ENCODE data around the gene REC114. TPM values are rescaled to one million over a fixed set of nuclear protein-coding genes. Genes with fewer than 3 reads are reported as not detected.

The REC114 gene
- polyA plus RNA-seq, 3 donors: not detected

DNA sequence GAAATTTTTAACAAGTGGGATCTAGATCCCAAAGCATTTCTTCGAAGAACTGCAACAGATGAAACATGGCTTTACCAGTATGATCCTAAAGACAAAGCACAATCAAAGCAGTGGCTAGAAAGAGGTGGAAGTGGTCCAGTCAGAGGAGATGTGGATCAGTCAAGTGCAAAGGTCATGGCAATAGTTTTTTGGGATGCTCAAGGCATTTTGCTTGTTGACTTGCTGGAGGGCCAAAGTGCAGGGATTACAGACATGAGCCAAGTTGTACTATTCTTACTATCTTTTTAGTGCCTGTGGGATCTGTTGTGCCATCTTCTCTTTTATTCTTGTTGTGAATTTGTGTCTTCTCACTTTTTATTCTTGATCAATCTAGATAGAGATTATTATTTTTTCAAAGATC, 82.0 kb downstream of the REC114 start:
- Histone ChIP-seq H3K27me3 (ENCODE audit: control insufficient read depth in 2 of 2, insufficient read depth in 2 of 2, low read length in 2 of 2) (peaks cover 15 to 23% of the 10 kb centered on the region in 2 donors), H3K4me1 (ENCODE audit: control insufficient read depth in 1 of 2, insufficient read depth in 2 of 2, low read length in 2 of 2) (peaks cover 0 to under 1% of the 10 kb centered on the region in 2 donors), H3K27ac (ENCODE audit: low read depth in 1 of 2, low read length in 2 of 2) (no peak overlapping the region), H3K9ac (ENCODE audit: insufficient read depth, low read length, poor library complexity, severe bottlenecking) (no peak overlapping the region), H3K4me2 (replicated peaks; ENCODE audit: extremely low read depth, low read length, poor library complexity, severe bottlenecking) (no peak overlapping the region), H3K9me3 (replicated peaks in 1 of 2; ENCODE audit: control insufficient read depth in 1 of 2, insufficient read depth in 1 of 2, low read length in 2 of 2) (peaks cover 0 to 3% of the 10 kb centered on the region in 2 donors), H4K20me1 (ENCODE audit: insufficient read depth, low read length) (no peaks in the 10 kb centered on the region), H2AFZ (ENCODE audit: insufficient read depth, low read depth, low read length, poor library complexity, severe bottlenecking) (no peak overlapping the region), H3K79me2 (ENCODE audit: insufficient read depth, low read length) (no peaks in the 10 kb centered on the region), H3K4me3 (replicated peaks in 1 of 3; ENCODE audit: low read depth in 2 of 3, low read length in 3 of 3) (no peak overlapping the region), H3K36me3 (replicated peaks in 1 of 2; ENCODE audit: control insufficient read depth in 1 of 2, insufficient read depth in 2 of 2, low read length in 2 of 2) (no peaks in the 10 kb centered on the region)
- Mint-ChIP-seq H3K36me3 (no peaks in the 10 kb centered on the region), H3K27me3 (ENCODE audit: low read depth in 3 of 3) (peaks cover 16 to 21% (median 17%) of the 10 kb centered on the region in 3 donors), H3K9me3 (peaks cover 0 to 14% (median 4%) of the 10 kb centered on the region in 7 donors), H3K4me3 (no peak overlapping the region), H3K27ac (no peak overlapping the region), H3K4me1 (peaks cover 3% of the 10 kb centered on the region)
- DNase-seq: no peak
- intact Hi-C loops (cut with micrococcal nuclease): no loop called here
- TF ChIP-seq, protein P1, sequence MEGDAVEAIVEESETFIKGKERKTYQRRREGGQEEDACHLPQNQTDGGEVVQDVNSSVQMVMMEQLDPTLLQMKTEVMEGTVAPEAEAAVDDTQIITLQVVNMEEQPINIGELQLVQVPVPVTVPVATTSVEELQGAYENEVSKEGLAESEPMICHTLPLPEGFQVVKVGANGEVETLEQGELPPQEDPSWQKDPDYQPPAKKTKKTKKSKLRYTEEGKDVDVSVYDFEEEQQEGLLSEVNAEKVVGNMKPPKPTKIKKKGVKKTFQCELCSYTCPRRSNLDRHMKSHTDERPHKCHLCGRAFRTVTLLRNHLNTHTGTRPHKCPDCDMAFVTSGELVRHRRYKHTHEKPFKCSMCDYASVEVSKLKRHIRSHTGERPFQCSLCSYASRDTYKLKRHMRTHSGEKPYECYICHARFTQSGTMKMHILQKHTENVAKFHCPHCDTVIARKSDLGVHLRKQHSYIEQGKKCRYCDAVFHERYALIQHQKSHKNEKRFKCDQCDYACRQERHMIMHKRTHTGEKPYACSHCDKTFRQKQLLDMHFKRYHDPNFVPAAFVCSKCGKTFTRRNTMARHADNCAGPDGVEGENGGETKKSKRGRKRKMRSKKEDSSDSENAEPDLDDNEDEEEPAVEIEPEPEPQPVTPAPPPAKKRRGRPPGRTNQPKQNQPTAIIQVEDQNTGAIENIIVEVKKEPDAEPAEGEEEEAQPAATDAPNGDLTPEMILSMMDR (IDR thresholded peaks at IDR 0.05): no peak
- no CpG with 5 or more reads among the region's 1 CpG for WGBS (ENCODE audit: insufficient coverage)

DNA sequence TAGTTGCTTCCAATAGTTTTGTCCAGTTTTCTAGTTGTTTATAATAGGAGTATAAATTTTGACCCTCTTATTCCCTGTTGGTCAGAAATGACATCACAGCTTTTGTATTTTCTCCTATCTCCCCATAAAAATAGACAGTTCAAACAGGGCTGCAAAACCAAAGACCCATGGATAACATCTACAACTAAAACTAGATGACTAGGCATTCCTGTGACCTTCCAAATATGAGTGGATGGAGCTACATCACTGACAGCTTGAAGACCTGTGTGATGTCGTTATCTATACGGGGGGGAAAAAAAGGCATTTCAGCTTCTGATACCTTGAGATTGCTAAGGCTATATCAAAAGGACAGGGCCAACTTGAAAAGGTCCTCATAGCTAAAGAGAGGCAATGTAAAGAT, 84.6 kb downstream of the REC114 start:
- Mint-ChIP-seq H3K4me1 (no peaks in the 10 kb centered on the region), H3K27me3 (ENCODE audit: low read depth in 3 of 3) (peaks cover 17 to 21% (median 21%) of the 10 kb centered on the region in 3 donors), H3K36me3 (no peaks in the 10 kb centered on the region), H3K4me3 (no peak overlapping the region), H3K9me3 (peaks cover 0 to 5% (median 3%) of the 10 kb centered on the region in 7 donors), H3K27ac (no peak overlapping the region)
- Histone ChIP-seq H3K27me3 (ENCODE audit: control insufficient read depth in 2 of 2, insufficient read depth in 2 of 2, low read length in 2 of 2) (peaks cover 15 to 23% of the 10 kb centered on the region in 2 donors), H3K4me1 (ENCODE audit: control insufficient read depth in 1 of 2, insufficient read depth in 2 of 2, low read length in 2 of 2) (no peaks in the 10 kb centered on the region), H3K4me3 (replicated peaks in 1 of 3; ENCODE audit: low read depth in 2 of 3, low read length in 3 of 3) (no peak overlapping the region), H3K9ac (ENCODE audit: insufficient read depth, low read length, poor library complexity, severe bottlenecking) (no peak overlapping the region), H2AFZ (ENCODE audit: insufficient read depth, low read depth, low read length, poor library complexity, severe bottlenecking) (no peak overlapping the region), H3K9me3 (replicated peaks in 1 of 2; ENCODE audit: control insufficient read depth in 1 of 2, insufficient read depth in 1 of 2, low read length in 2 of 2) (no peaks in the 10 kb centered on the region), H3K27ac (ENCODE audit: low read depth in 1 of 2, low read length in 2 of 2) (no peak overlapping the region), H3K36me3 (replicated peaks in 1 of 2; ENCODE audit: control insufficient read depth in 1 of 2, insufficient read depth in 2 of 2, low read length in 2 of 2) (no peaks in the 10 kb centered on the region), H3K4me2 (replicated peaks; ENCODE audit: extremely low read depth, low read length, poor library complexity, severe bottlenecking) (no peak overlapping the region), H4K20me1 (ENCODE audit: insufficient read depth, low read length) (no peaks in the 10 kb centered on the region), H3K79me2 (ENCODE audit: insufficient read depth, low read length) (no peaks in the 10 kb centered on the region)
- intact Hi-C loops (cut with micrococcal nuclease): no loop called here
- WGBS (ENCODE audit: insufficient coverage): no CpG with 5 or more reads among the region's 2 CpGs
- TF ChIP-seq, protein P1 (IDR thresholded peaks at IDR 0.05): no peak
- DNase-seq: no peak

All from CD14-positive monocyte (primary cell).